Measurements from ENCODE around the gene RND2. TPM values are rescaled to one million over a fixed set of nuclear protein-coding genes. Genes with fewer than 3 reads are reported as not detected.

Gene RND2
- total RNA-seq, 1 experiment from 2014 or later, result 0.26 TPM

DNA sequence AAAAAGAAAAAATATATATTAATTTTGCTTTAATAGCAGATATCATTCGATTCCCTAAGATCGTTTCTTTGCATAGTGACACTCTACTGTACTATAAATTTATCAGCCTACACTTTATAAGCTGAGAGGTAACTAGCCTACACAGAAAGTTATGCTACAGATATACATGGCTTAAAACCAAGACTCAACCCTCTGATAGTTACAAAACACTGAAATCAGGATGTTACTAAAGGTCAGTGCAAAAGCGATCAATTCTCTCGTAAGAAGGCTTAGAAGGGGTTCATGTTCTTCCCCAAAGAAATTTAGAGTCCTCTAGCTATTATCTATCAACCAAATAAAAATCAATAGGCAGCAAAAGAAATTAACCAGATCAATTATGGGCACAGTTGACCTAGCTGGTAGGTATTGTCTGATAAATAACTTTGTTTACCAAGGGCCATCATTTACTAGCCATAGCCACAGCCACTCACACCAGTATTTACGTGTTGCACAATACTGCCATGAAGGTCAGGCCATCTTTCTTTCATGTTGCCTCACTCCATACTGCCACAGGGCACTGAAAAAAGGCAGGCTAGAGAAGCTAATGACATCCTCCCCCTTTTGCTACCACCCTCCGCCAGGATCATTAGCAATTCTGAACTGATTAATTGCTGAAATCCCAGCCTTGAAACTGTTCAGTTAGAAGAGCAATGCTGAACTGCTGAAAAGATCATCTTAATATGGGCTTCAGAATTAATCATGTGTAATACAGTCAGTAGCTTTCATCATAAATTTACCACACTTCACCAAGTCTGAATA, 43.7 kb downstream of the RND2 start:
- Histone ChIP-seq H2AFZ (no peak overlapping the region), H3K4me1 (replicated peaks; ENCODE audit: insufficient read depth) (no peaks in the 10 kb centered on the region), H3K4me2 (no peak overlapping the region), H3K36me3 (ENCODE audit: low read depth) (peaks cover 9% of the 10 kb centered on the region; the same call in 1 of the 2 replicates), H3K9me3 (ENCODE audit: insufficient read depth, low read depth) (no peaks in the 10 kb centered on the region), H4K20me1 (ENCODE audit: insufficient read depth) (no peaks in the 10 kb centered on the region), H3K27ac (peak overlapping the region; percentile 1; the same call in 1 of the 2 replicates), H3K79me2 (ENCODE audit: low read depth) (no peaks in the 10 kb centered on the region), H3K27me3 (ENCODE audit: insufficient read depth, low read depth) (no peaks in the 10 kb centered on the region), H3K4me3 (no peak overlapping the region), H3K9me2 (ENCODE audit: insufficient read depth) (no peaks in the 10 kb centered on the region), H3F3A (ENCODE audit: insufficient read depth, low read depth) (peaks cover 7% of the 10 kb centered on the region)
- intact Hi-C loops (cut with micrococcal nuclease; ENCODE audit: unreplicated experiment), result no loop called here
- TF ChIP-seq, protein P1, sequence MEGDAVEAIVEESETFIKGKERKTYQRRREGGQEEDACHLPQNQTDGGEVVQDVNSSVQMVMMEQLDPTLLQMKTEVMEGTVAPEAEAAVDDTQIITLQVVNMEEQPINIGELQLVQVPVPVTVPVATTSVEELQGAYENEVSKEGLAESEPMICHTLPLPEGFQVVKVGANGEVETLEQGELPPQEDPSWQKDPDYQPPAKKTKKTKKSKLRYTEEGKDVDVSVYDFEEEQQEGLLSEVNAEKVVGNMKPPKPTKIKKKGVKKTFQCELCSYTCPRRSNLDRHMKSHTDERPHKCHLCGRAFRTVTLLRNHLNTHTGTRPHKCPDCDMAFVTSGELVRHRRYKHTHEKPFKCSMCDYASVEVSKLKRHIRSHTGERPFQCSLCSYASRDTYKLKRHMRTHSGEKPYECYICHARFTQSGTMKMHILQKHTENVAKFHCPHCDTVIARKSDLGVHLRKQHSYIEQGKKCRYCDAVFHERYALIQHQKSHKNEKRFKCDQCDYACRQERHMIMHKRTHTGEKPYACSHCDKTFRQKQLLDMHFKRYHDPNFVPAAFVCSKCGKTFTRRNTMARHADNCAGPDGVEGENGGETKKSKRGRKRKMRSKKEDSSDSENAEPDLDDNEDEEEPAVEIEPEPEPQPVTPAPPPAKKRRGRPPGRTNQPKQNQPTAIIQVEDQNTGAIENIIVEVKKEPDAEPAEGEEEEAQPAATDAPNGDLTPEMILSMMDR (conservative IDR thresholded peaks at IDR 0.05), result no peak
- TF ChIP-seq EZH2 (IDR thresholded peaks at IDR 0.05; ENCODE audit: low read depth), result no peak
- ChIA-PET CTCF (no interaction called here), POLR2A (ENCODE audit: unreplicated experiment) (no interaction called here)
- DNase-seq, result no peak
- BruUV-seq (replicated peaks), result no TSS peak

DNA sequence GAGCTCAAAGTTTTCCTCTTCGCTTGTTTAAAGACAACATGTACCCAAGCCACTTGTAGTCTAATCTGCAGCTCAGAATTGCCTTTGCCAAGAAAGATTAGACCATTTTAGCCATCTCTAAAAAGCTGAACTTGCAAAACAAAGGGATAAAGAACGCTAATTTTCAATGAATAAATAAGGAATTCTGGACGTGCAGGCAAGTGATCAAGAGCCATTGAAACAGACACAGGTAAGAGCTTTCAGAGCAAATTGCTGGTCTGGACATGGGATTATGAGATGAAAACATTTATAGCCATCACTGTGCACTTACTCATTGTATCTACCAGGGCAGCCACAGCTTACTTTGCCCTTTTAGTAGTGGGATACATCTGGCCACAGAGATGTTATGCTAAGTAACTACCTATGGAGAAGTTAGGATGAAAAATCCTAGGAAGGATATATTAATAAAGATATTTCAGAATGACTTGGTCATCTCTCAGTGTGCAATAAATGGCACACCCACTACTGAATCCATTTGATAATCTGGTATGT, 44.4 kb downstream of the RND2 start:
- Histone ChIP-seq H3K4me3 (no peak overlapping the region), H3K4me1 (replicated peaks; ENCODE audit: insufficient read depth) (no peaks in the 10 kb centered on the region), H4K20me1 (ENCODE audit: insufficient read depth) (no peaks in the 10 kb centered on the region), H3K79me2 (ENCODE audit: low read depth) (no peaks in the 10 kb centered on the region), H3K9me3 (ENCODE audit: insufficient read depth, low read depth) (no peaks in the 10 kb centered on the region), H2AFZ (no peak overlapping the region), H3K27ac (peak overlapping the region; percentile 1; the same call in 1 of the 2 replicates), H3K27me3 (ENCODE audit: insufficient read depth, low read depth) (no peaks in the 10 kb centered on the region), H3K4me2 (no peak overlapping the region), H3F3A (ENCODE audit: insufficient read depth, low read depth) (peaks cover 7% of the 10 kb centered on the region), H3K9me2 (ENCODE audit: insufficient read depth) (no peaks in the 10 kb centered on the region), H3K36me3 (ENCODE audit: low read depth) (peaks cover 9% of the 10 kb centered on the region; the same call in 1 of the 2 replicates)
- no TSS peak for BruUV-seq (replicated peaks)
- intact Hi-C loops (cut with micrococcal nuclease; ENCODE audit: unreplicated experiment), result no loop called here
- DNase-seq, result no peak
- CTCF ChIA-PET, result no interaction called here
- POLR2A ChIA-PET (ENCODE audit: unreplicated experiment), result interaction anchor here (0.6 kb wide), 1 partner anchor 322 kb away, joined by 7 read pairs; no protein-coding TSS in a partner anchor
- no peak for TF ChIP-seq EZH2 (IDR thresholded peaks at IDR 0.05; ENCODE audit: low read depth)
- TF ChIP-seq, protein P1 (conservative IDR thresholded peaks at IDR 0.05), result no peak

DNA sequence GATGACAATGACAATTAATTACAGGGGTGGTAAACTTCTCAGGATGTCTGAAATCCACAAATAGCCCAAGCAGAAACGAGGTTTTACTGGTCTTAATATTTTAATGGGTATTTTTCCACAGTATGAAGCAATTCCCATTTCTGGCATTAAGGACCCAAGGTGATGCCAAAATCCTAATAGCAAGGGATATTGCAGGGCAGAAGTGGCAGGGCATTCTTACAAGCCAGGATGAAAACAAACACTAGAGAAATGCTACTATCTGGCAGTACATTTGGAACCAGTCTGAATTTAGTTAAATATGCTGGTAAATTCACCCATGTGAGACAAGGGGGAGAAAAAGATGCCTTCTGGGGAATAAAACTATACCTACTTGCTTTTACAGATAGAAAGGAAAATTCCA, 45.2 kb downstream of the RND2 start:
- CTCF ChIA-PET, result no interaction called here
- no TSS peak for BruUV-seq (replicated peaks)
- Histone ChIP-seq H3F3A (ENCODE audit: insufficient read depth, low read depth) (peaks cover 7% of the 10 kb centered on the region), H2AFZ (no peak overlapping the region), H3K9me2 (ENCODE audit: insufficient read depth) (no peaks in the 10 kb centered on the region), H3K27ac (no peak overlapping the region), H3K4me1 (replicated peaks; ENCODE audit: insufficient read depth) (no peaks in the 10 kb centered on the region), H4K20me1 (ENCODE audit: insufficient read depth) (no peaks in the 10 kb centered on the region), H3K27me3 (ENCODE audit: insufficient read depth, low read depth) (no peaks in the 10 kb centered on the region), H3K4me3 (no peak overlapping the region), H3K36me3 (ENCODE audit: low read depth) (peaks cover 9% of the 10 kb centered on the region; the same call in 1 of the 2 replicates), H3K9me3 (ENCODE audit: insufficient read depth, low read depth) (no peaks in the 10 kb centered on the region), H3K79me2 (ENCODE audit: low read depth) (no peaks in the 10 kb centered on the region), H3K4me2 (no peak overlapping the region)
- POLR2A ChIA-PET (ENCODE audit: unreplicated experiment), result no interaction called here
- no peak for DNase-seq
- TF ChIP-seq, protein P1 (conservative IDR thresholded peaks at IDR 0.05), result no peak
- no peak for TF ChIP-seq EZH2 (IDR thresholded peaks at IDR 0.05; ENCODE audit: low read depth)
- intact Hi-C loops (cut with micrococcal nuclease; ENCODE audit: unreplicated experiment), result no loop called here

Measured in PC-9 (cell line).